Measurements from ENCODE around the gene DOCK11. TPM values are rescaled to one million over a fixed set of nuclear protein-coding genes. Genes with fewer than 3 reads are reported as not detected.

The DOCK11 gene
- total RNA-seq, 1 experiment from 2014 or later, result 13.1 TPM

- H3K27ac Mint-ChIP-seq, result no peak overlapping the region
Observed at GRCh38 chrX:118632862-118633261, 137.2 kb downstream of the DOCK11 start.

GRCh38 chrX:118633530-118633929 is 137.9 kb downstream of the DOCK11 start:
- ATAC-seq (no peak), DNase-seq (ENCODE audit: low spot score) (no peak)
- Mint-ChIP-seq H3K36me3 (peaks cover 9% of the 10 kb centered on the region; the same call in 1 of the 2 replicates), H3K4me1 (peaks cover 8% of the 10 kb centered on the region), H3K27ac (no peak overlapping the region), H3K9me3 (no peaks in the 10 kb centered on the region), H3K27me3 (ENCODE audit: low read depth) (no peaks in the 10 kb centered on the region), H3K4me3 (no peak overlapping the region)
- POLR2A ChIA-PET, result no interaction called here
- CTCF ChIA-PET, result no interaction called here
- TF ChIP-seq MAX (CRISPR knock-in tag; IDR thresholded peaks at IDR 0.05) (no peak), NFYB (CRISPR knock-in tag; conservative IDR thresholded peaks at IDR 0.05; ENCODE audit: low read depth) (no peak), TCF7 (CRISPR knock-in tag; IDR thresholded peaks at IDR 0.05; ENCODE audit: low read depth) (no peak), PRRX2 (CRISPR knock-in tag; IDR thresholded peaks at IDR 0.05) (no peak), FOXK1 (CRISPR knock-in tag; IDR thresholded peaks at IDR 0.05) (no peak), ZNF138 (CRISPR knock-in tag; conservative IDR thresholded peaks at IDR 0.05) (no peak), AR (CRISPR knock-in tag; IDR thresholded peaks at IDR 0.05) (no peak)
- TF ChIP-seq, protein P1, sequence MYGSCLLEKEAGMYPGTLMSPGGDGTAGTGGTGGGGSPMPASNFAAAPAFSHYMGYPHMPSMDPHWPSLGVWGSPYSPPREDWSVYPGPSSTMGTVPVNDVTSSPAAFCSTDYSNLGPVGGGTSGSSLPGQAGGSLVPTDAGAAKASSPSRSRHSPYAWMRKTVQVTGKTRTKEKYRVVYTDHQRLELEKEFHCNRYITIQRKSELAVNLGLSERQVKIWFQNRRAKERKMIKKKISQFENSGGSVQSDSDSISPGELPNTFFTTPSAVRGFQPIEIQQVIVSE (CRISPR knock-in tag; IDR thresholded peaks at IDR 0.05; ENCODE audit: borderline replicate concordance), result no peak

More at GRCh38 chrX:118632862-118633261, 137.2 kb downstream of the DOCK11 start:
- Mint-ChIP-seq H3K9me3 (no peaks in the 10 kb centered on the region), H3K4me3 (no peak overlapping the region), H3K27me3 (ENCODE audit: low read depth) (no peaks in the 10 kb centered on the region), H3K36me3 (peaks cover 9% of the 10 kb centered on the region; the same call in 1 of the 2 replicates), H3K4me1 (peaks cover 8% of the 10 kb centered on the region)
- ATAC-seq, result no peak
- CTCF ChIA-PET, result no interaction called here
- TF ChIP-seq NR3C1 (CRISPR knock-in tag; conservative IDR thresholded peaks at IDR 0.05; ENCODE audit: low read depth) (no peak), ZNF232 (CRISPR knock-in tag; IDR thresholded peaks at IDR 0.05) (no peak), FOXK1 (CRISPR knock-in tag; IDR thresholded peaks at IDR 0.05) (no peak), SMAD3 (CRISPR knock-in tag; IDR thresholded peaks at IDR 0.05; ENCODE audit: borderline replicate concordance) (no peak), IRF1 (CRISPR knock-in tag; IDR thresholded peaks at IDR 0.05) (no peak), MYBL2 (CRISPR knock-in tag; IDR thresholded peaks at IDR 0.05) (no peak), RELA (CRISPR knock-in tag; IDR thresholded peaks at IDR 0.05; ENCODE audit: borderline replicate concordance) (no peak), USF2 (CRISPR knock-in tag; IDR thresholded peaks at IDR 0.05) (no peak), FOXJ3 (CRISPR knock-in tag; IDR thresholded peaks at IDR 0.05; ENCODE audit: borderline replicate concordance) (no peak), ATF1 (CRISPR knock-in tag; IDR thresholded peaks at IDR 0.05) (no peak), TEAD4 (CRISPR knock-in tag; IDR thresholded peaks at IDR 0.05) (no peak), TCF7 (CRISPR knock-in tag; IDR thresholded peaks at IDR 0.05; ENCODE audit: low read depth) (no peak), ZNF317 (CRISPR knock-in tag; IDR thresholded peaks at IDR 0.05; ENCODE audit: borderline replicate concordance, low read depth) (no peak)
- TF ChIP-seq, protein P2, sequence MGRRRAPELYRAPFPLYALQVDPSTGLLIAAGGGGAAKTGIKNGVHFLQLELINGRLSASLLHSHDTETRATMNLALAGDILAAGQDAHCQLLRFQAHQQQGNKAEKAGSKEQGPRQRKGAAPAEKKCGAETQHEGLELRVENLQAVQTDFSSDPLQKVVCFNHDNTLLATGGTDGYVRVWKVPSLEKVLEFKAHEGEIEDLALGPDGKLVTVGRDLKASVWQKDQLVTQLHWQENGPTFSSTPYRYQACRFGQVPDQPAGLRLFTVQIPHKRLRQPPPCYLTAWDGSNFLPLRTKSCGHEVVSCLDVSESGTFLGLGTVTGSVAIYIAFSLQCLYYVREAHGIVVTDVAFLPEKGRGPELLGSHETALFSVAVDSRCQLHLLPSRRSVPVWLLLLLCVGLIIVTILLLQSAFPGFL (CRISPR knock-in tag; IDR thresholded peaks at IDR 0.05; ENCODE audit: borderline replicate concordance), result no peak
- TF ChIP-seq, protein P3, sequence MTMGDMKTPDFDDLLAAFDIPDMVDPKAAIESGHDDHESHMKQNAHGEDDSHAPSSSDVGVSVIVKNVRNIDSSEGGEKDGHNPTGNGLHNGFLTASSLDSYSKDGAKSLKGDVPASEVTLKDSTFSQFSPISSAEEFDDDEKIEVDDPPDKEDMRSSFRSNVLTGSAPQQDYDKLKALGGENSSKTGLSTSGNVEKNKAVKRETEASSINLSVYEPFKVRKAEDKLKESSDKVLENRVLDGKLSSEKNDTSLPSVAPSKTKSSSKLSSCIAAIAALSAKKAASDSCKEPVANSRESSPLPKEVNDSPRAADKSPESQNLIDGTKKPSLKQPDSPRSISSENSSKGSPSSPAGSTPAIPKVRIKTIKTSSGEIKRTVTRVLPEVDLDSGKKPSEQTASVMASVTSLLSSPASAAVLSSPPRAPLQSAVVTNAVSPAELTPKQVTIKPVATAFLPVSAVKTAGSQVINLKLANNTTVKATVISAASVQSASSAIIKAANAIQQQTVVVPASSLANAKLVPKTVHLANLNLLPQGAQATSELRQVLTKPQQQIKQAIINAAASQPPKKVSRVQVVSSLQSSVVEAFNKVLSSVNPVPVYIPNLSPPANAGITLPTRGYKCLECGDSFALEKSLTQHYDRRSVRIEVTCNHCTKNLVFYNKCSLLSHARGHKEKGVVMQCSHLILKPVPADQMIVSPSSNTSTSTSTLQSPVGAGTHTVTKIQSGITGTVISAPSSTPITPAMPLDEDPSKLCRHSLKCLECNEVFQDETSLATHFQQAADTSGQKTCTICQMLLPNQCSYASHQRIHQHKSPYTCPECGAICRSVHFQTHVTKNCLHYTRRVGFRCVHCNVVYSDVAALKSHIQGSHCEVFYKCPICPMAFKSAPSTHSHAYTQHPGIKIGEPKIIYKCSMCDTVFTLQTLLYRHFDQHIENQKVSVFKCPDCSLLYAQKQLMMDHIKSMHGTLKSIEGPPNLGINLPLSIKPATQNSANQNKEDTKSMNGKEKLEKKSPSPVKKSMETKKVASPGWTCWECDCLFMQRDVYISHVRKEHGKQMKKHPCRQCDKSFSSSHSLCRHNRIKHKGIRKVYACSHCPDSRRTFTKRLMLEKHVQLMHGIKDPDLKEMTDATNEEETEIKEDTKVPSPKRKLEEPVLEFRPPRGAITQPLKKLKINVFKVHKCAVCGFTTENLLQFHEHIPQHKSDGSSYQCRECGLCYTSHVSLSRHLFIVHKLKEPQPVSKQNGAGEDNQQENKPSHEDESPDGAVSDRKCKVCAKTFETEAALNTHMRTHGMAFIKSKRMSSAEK (CRISPR knock-in tag; IDR thresholded peaks at IDR 0.05; ENCODE audit: borderline replicate concordance), result no peak
- TF ChIP-seq, protein P4, sequence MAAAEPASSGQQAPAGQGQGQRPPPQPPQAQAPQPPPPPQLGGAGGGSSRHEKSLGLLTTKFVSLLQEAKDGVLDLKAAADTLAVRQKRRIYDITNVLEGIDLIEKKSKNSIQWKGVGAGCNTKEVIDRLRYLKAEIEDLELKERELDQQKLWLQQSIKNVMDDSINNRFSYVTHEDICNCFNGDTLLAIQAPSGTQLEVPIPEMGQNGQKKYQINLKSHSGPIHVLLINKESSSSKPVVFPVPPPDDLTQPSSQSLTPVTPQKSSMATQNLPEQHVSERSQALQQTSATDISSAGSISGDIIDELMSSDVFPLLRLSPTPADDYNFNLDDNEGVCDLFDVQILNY (CRISPR knock-in tag; IDR thresholded peaks at IDR 0.05), result no peak
- TF ChIP-seq, protein P5, sequence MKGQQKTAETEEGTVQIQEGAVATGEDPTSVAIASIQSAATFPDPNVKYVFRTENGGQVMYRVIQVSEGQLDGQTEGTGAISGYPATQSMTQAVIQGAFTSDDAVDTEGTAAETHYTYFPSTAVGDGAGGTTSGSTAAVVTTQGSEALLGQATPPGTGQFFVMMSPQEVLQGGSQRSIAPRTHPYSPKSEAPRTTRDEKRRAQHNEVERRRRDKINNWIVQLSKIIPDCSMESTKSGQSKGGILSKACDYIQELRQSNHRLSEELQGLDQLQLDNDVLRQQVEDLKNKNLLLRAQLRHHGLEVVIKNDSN (CRISPR knock-in tag; IDR thresholded peaks at IDR 0.05), result no peak
- no peak for DNase-seq (ENCODE audit: low spot score)
- POLR2A ChIA-PET, result no interaction called here
